GM12872 (cell line): Measurements from ENCODE around the gene PYGB.
A peak's percentile ranks its signal among the peaks of the same experiment; 100 is the strongest.

Experiments used
- CTCF ChIP-seq: IDR thresholded peaks from 3 replicates; pipeline ENCODE4 v1.5.1; 2011; ENCODE audit warnings: low read depth, mild to moderate bottlenecking, low read length, moderate library complexity; ENCODE audit not compliant: insufficient read depth

The PYGB gene

DNA sequence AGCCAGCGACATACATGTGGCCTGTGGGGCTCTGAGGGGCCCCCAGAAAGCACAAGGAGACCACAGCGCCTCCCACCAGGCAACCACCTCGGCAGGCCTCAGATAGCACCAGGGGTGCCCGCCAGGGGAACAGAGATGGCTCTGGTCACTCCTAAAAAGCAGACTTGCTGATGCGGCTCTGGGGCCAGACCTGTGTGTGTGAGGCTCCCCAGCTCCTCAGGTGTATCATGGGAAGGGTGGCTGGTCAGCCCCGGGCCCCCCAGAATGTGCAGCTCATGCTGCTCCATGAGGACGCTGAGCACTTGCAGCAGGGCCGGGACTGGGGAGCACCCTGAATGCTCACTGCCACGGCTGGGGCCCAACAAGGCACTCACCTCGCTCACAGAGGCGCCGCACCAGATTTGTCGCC is 60.2 kb downstream of the PYGB start:
- no peak for TF ChIP-seq CTCF

- TF ChIP-seq CTCF, result no peak
These were observed 60.9 kb downstream of the PYGB start for GRCh38 chr20:25308671-25309394.

DNA sequence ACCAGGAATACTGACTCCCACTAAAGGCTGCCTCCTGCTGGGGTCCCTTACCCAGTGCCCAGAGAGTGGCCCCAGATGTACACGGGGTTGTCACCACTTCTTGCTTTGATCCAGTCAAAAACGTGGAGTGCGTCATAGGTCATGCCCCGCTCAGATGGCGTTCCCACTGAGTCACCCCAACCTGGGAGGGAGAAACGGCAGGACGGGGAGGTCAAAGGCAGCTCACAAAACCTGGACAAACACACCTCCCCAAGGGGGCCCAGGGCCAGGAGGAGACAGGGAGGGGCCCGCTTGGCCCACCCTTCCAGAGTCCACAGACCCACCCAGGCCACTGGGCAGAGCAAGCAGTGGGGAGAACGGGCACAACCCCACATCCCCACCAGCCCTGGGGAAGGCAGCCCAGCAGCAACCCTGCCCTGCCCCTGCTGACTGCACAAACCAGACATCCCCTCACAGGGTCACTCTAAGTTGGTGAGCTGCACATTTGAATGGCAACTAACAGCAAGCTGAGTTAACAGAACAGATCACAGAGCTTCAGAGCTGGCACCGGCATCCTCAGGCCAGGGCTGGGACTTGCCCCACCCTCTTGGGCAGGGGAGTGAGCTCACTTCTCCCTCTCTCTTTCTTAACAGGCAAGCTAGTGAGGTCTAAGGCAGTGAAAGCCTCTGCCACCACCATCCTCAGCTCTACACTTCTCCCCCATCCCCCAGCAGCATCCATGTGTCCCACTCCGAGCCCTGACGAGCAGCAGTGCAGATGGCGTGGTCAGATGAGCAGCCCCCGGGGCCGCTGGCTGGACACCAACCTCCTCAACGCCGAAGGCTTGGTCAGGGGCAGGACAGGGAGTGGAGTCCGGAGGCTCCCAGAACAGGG is 61.7 kb downstream of the PYGB start:
- TF ChIP-seq CTCF, result no peak

DNA sequence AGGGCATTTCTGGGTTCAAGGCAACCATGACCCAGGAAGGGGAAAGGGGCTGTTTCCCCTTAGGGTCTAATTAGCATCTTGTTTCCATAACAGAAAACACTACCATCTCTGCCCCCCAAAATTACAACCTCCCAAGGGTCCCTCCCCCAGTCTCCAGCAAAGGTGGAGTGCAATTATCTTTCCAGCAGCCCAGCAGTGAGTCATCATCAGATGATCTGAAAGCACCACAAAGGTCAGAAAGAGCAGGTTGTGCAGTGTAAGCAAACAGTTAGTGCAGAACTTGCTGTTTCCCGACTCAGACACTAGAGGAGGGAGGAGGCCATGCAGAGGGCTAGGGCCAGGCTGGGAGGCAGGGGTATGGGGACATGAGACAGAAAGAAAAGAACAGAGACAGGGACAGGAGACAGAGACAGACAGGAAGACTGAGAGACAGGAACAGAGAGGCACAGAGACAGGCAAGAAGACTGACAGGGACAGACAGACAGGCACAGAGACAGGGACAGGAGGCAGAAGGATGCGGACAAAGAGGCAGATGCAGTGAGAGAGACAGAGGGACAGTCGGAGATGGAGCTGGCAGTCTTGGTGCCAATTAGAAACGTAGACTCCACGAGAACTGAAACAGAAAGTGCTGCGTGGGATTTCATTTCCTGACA is 62.5 kb downstream of the PYGB start:
- TF ChIP-seq CTCF, result peak; percentile 89

DNA sequence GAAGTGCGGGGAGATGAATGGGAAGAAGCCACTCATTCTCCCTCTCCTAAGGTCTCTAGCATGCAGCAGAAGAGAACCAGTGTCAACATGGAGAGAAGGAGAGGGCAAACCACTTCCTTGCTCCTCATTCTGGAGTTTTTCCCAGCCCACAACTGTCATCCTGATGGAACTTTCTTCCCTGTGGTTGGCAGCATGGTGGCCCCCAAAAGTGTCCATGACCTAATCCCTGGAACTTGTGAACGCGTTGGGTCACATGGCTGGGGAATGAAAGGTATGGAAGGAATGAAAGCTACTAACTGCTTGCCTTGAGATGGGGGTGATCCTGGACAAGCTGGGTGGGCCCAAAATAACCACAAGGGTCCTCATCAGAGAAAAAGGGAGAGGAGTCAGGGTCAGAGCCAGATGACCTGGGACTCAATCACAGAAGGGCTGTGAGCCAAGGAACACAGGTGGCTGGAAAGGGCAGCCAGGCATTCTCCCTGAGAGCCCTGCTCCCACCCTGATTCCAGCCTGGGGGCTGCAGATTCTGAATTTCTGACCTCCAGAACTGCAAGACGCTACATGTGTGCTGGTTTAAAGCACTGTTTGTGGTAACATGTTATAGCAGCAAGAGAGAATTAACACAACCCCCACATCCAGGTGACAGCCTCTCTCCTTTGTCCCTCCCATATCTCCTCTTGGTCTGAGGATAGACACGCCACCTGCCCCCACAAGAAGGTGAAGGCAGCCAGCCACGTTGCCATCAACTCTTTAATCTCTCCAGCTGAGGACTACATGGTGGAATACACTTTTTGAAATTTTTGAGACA is 63.2 kb downstream of the PYGB start:
- no peak for TF ChIP-seq CTCF

- TF ChIP-seq CTCF, result no peak
These were observed 65.7 kb downstream of the PYGB start for GRCh38 chr20:25313593-25313992.
